Measurements from ENCODE around the gene TOE1. TPM values are rescaled to one million over a fixed set of nuclear protein-coding genes. Genes with fewer than 3 reads are reported as not detected.
"Not testable (repeated sequence)": the region's sequence is repeated elsewhere in the genome, so short reads cannot be mapped to it uniquely, and the experiment has no call there.

The TOE1 gene
- total RNA-seq, 1 donor from 2014 or later: 7.5 TPM

DNA sequence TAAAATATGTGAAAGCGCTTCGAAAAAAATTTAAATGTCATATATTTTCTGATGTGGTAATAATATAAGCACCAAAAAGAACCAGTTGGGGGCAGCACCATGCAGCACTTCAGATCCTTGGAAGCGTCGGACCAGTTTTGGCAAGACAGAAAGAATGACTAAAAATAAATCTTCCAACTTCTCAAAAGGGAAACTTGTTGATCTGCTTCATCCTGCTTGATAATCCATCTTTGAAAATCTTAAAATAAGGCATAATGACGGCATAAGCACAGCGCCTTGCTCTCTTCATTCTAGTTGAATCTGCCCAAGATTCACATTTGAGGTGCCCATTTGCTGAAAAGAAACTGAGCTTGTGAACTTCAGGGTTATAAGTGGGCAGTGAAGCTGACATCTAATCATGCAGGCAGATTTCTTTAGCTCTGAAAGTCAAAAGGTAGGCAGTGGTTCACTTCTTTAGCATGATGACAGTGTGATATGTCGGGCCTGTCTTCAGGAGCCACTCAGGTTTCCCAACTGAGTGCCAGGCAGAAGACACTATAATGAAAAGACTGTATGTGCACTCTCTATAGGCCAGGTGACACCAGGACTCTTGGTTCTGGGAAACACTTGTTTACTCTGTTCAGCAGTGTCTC is 20.0 kb downstream of the TOE1 start:
- Mint-ChIP-seq H3K9me3 (ENCODE audit: unreplicated experiment) (no peaks in the 10 kb centered on the region), H3K27me3 (ENCODE audit: unreplicated experiment) (no peaks in the 10 kb centered on the region), H3K4me3 (ENCODE audit: unreplicated experiment) (no peak overlapping the region), H3K27ac (ENCODE audit: unreplicated experiment) (no peak overlapping the region), H3K36me3 (ENCODE audit: unreplicated experiment) (no peaks in the 10 kb centered on the region), H3K4me1 (ENCODE audit: low read depth, unreplicated experiment) (no peaks in the 10 kb centered on the region)
- TF ChIP-seq, protein P1, sequence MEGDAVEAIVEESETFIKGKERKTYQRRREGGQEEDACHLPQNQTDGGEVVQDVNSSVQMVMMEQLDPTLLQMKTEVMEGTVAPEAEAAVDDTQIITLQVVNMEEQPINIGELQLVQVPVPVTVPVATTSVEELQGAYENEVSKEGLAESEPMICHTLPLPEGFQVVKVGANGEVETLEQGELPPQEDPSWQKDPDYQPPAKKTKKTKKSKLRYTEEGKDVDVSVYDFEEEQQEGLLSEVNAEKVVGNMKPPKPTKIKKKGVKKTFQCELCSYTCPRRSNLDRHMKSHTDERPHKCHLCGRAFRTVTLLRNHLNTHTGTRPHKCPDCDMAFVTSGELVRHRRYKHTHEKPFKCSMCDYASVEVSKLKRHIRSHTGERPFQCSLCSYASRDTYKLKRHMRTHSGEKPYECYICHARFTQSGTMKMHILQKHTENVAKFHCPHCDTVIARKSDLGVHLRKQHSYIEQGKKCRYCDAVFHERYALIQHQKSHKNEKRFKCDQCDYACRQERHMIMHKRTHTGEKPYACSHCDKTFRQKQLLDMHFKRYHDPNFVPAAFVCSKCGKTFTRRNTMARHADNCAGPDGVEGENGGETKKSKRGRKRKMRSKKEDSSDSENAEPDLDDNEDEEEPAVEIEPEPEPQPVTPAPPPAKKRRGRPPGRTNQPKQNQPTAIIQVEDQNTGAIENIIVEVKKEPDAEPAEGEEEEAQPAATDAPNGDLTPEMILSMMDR (IDR thresholded peaks at IDR 0.05; ENCODE audit: partially characterized antibody, unreplicated experiment): peak; percentile 72
- DNase-seq: peak; percentile 31

DNA sequence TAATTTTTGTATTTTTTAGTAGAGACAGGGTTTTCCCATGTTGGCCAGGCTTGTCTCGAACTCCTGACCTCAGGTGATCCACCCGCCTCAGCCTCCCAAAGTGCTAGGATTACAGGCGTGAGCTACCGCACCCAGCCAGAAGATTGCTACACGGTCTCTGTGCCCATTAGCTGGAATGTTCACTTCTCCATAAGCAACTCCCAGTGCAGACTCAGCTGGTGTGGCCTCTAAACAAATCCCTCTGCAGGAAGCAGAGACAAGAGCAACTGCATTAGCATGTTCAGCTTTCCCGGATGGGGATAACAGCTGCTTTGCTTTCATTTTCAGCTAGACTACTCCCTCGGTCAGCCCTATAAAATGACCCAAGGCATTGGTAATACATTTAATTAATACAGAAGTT is 21.0 kb downstream of the TOE1 start:
- not testable (repeated sequence) for DNase-seq; H3K9me3 Mint-ChIP-seq (ENCODE audit: unreplicated experiment); H3K4me3 Mint-ChIP-seq (ENCODE audit: unreplicated experiment); H3K36me3 Mint-ChIP-seq (ENCODE audit: unreplicated experiment); H3K4me1 Mint-ChIP-seq (ENCODE audit: low read depth, unreplicated experiment); H3K27me3 Mint-ChIP-seq (ENCODE audit: unreplicated experiment); H3K27ac Mint-ChIP-seq (ENCODE audit: unreplicated experiment)

DNA sequence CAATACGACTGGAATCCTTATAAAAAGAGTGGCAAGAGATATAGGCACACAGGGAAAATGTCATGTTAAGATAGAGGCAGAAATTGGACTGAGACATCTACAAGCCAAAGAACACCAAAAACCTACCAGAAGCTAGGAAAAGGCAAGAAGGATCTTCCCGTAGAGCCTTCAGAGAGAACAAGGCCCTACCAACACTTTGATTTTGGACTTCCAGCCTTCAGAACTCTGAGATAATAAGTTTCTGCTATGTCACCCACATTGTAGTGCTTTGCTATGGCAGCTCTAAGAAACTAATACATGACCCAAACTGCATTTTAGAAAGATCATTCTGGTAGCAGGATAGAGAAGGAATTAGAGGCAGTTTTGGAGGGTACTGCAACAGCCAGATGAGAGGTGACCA is 24.3 kb downstream of the TOE1 start:
- H3K9me3 Mint-ChIP-seq (ENCODE audit: unreplicated experiment): no peaks in the 10 kb centered on the region
- TF ChIP-seq, protein P1 (IDR thresholded peaks at IDR 0.05; ENCODE audit: partially characterized antibody, unreplicated experiment): no peak
- H3K27me3 Mint-ChIP-seq (ENCODE audit: unreplicated experiment): no peaks in the 10 kb centered on the region
- H3K27ac Mint-ChIP-seq (ENCODE audit: unreplicated experiment): no peak overlapping the region
- no peak overlapping the region for H3K4me3 Mint-ChIP-seq (ENCODE audit: unreplicated experiment)
- no peaks in the 10 kb centered on the region for H3K36me3 Mint-ChIP-seq (ENCODE audit: unreplicated experiment)
- no peak for DNase-seq
- no peaks in the 10 kb centered on the region for H3K4me1 Mint-ChIP-seq (ENCODE audit: low read depth, unreplicated experiment)

DNA sequence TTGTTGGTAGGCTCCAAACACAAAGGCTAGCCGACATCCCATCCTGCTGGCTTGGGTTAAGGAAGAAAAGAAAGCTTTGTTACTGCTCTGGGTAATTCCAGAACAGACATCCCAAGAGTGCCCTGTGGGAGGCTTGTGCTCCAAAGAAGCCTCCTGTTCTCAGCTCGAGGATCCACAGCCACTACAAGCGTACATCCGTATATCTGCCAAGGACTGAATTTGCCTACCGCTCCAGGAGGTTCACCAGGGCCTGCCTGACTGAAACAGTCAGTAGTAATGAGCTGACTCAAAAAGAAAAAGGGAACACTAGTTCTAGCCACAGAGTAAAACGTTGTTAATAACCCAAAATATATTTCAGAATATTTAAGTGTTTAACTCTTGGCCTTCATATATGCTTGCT is 25.1 kb downstream of the TOE1 start:
- Mint-ChIP-seq H3K4me1 (ENCODE audit: low read depth, unreplicated experiment) (no peaks in the 10 kb centered on the region), H3K27ac (ENCODE audit: unreplicated experiment) (no peak overlapping the region), H3K36me3 (ENCODE audit: unreplicated experiment) (no peaks in the 10 kb centered on the region), H3K9me3 (ENCODE audit: unreplicated experiment) (no peaks in the 10 kb centered on the region), H3K27me3 (ENCODE audit: unreplicated experiment) (no peaks in the 10 kb centered on the region), H3K4me3 (ENCODE audit: unreplicated experiment) (no peak overlapping the region)
- TF ChIP-seq, protein P1 (IDR thresholded peaks at IDR 0.05; ENCODE audit: partially characterized antibody, unreplicated experiment): no peak
- DNase-seq: no peak

DNA sequence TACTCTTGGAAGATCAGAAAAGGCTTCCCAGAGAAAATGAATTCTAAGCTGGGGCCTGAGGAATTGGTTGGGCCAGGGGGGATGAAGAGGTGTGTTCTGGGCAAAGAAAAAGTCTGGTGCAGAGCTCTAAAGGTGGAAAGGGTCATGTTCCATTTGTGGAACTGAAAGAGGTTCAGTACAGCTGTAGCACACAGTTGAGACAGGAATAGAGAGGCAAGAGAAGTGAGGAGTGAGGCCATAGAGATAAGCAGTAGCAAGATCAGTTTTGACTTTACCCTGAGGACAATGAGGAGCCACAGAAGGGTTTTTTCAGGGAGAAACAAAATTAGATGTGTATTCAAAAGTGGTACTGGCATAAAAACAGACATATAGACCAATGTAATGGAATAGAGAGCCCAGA is 30.6 kb downstream of the TOE1 start:
- Mint-ChIP-seq H3K4me1 (ENCODE audit: low read depth, unreplicated experiment) (no peaks in the 10 kb centered on the region), H3K36me3 (ENCODE audit: unreplicated experiment) (no peaks in the 10 kb centered on the region), H3K27me3 (ENCODE audit: unreplicated experiment) (no peaks in the 10 kb centered on the region), H3K9me3 (ENCODE audit: unreplicated experiment) (no peaks in the 10 kb centered on the region), H3K27ac (ENCODE audit: unreplicated experiment) (no peak overlapping the region), H3K4me3 (ENCODE audit: unreplicated experiment) (no peak overlapping the region)
- TF ChIP-seq, protein P1 (IDR thresholded peaks at IDR 0.05; ENCODE audit: partially characterized antibody, unreplicated experiment): no peak
- DNase-seq: no peak
